HCT116 (cell line): ENCODE data around the gene ARSI. TPM values are rescaled to one million over a fixed set of nuclear protein-coding genes. Genes with fewer than 3 reads are reported as not detected.

Experiments
- ATAC-seq: fragments of 200-7000 bp; cut with Tn5 transposase; 2 replicates; pipeline ENCODE4 v1.9.1; 2020; ENCODE audit warnings: mild to moderate bottlenecking, moderate library complexity
- BruUV-seq: library from RNA; stranded (reverse); fragments of 400-500 nt; replicated peaks from 2 replicates; lab custom pipeline; 2021; lab: Mats Ljungman, UMichigan
- CTCF ChIA-PET: fragments of 300-600 bp; sonication (Branson Sonifier 250); formaldehyde crosslinking; loops from one replicate; lab custom pipeline; 2021; ENCODE audit warnings: antibody characterized with exemption; lab: Charles Lee
- POLR2A ChIA-PET: fragments of 300-600, 350-600 bp; sonication (Branson Sonifier 250); formaldehyde crosslinking; loops from one replicate; lab custom pipeline; 2021; ENCODE audit warnings: antibody characterized with exemption; lab: Charles Lee
- RAD21 ChIA-PET, 2 experiments: fragments of 300-600 bp; sonication (Branson Sonifier 250); formaldehyde crosslinking; loops; one replicate each; lab custom pipeline; 2023; ENCODE audit warnings: low total read pairs in 2 of 2; ENCODE audit not compliant: uncharacterized antibody in 2 of 2, unreplicated experiment in 2 of 2, low non-redundant PET in 1 of 2; lab: Charles Lee
- DNase-seq: peaks from one replicate; pipeline ENCODE4 v3.0.0-alpha.2; 2010; ENCODE audit warnings: low read depth, low spot score
- H2AFZ ChIP-seq: fragments of 200-600 bp; shearing (Covaris generic), sonication (generic); 2 replicates; pipeline ENCODE4 v1.6.1; 2017; ENCODE audit warnings: low read depth, mixed run types, mixed read lengths, antibody characterized with exemption, low read length; ENCODE audit not compliant: poor library complexity, severe bottlenecking
- H3K27ac ChIP-seq: 2 replicates; pipeline ENCODE4 v1.5.1; 2012; ENCODE audit warnings: low read depth, low read length
- H3K27me3 ChIP-seq: fragments of 200-600 bp; sonication (generic); 2 replicates; pipeline ENCODE4 v1.6.1; 2016; ENCODE audit warnings: mixed run types, low read length, mixed read lengths; ENCODE audit not compliant: insufficient read depth
- H3K36me3 ChIP-seq, 2 experiments: fragments of 200-500 bp in 1 of 2; fragments of 200-600 bp in 1 of 2; sonication (Bioruptor generic) in 1 of 2; sonication (generic) in 1 of 2; 2 replicates each; pipeline versions ENCODE4 v1.5.1 to v1.6.1; 2014 to 2016; ENCODE audit warnings: low read length in 2 of 2, inconsistent platforms in 1 of 2, mixed read lengths in 1 of 2, mixed run types in 1 of 2; ENCODE audit not compliant: insufficient read depth in 2 of 2, control insufficient read depth in 1 of 2
- H3K4me1 ChIP-seq, 2 experiments: fragments of 200-600 bp in 1 of 2; sonication (generic) in 1 of 2; 2 replicates each; pipeline versions ENCODE4 v1.5.1 to v1.6.1; 2012 to 2017; ENCODE audit warnings: low read length in 2 of 2, inconsistent platforms in 1 of 2, mild to moderate bottlenecking in 1 of 2, mixed read lengths in 1 of 2, mixed run types in 1 of 2, moderate library complexity in 1 of 2; ENCODE audit not compliant: insufficient read depth in 2 of 2, control insufficient read depth in 1 of 2
- H3K4me2 ChIP-seq: fragments of 200-600 bp; sonication (generic); 2 replicates; pipeline ENCODE4 v1.6.1; 2017; ENCODE audit warnings: mixed run types, low read length, mixed read lengths
- H3K4me3 ChIP-seq, 2 experiments: fragments of 200-600 bp in 1 of 2; sonication (generic) in 1 of 2; replicated peaks in 1 of 2; 2 replicates each; pipeline ENCODE4 v1.5.1; 2011 to 2016; ENCODE audit warnings: low read length in 2 of 2, control low read depth in 1 of 2, low read depth in 1 of 2, mild to moderate bottlenecking in 1 of 2, mixed read lengths in 1 of 2, mixed run types in 1 of 2
- H3K79me2 ChIP-seq: fragments of 200-600 bp; sonication (generic); 2 replicates; pipeline ENCODE4 v1.6.1; 2017; ENCODE audit warnings: mild to moderate bottlenecking, mixed run types, low read length, moderate library complexity, mixed read lengths; ENCODE audit not compliant: insufficient read depth
- H3K9ac ChIP-seq: fragments of 200-600 bp; sonication (generic); 2 replicates; pipeline ENCODE4 v1.6.1; 2016; ENCODE audit warnings: low read length, mixed read lengths
- H3K9me2 ChIP-seq: fragments of 200-600 bp; sonication (generic), shearing (Covaris generic); 2 replicates; pipeline ENCODE4 v1.6.1; 2017; ENCODE audit warnings: mixed run types, mild to moderate bottlenecking, moderate library complexity; ENCODE audit not compliant: insufficient read depth
- H3K9me3 ChIP-seq, 2 experiments: fragments of 200-500 bp in 1 of 2; fragments of 200-600 bp in 1 of 2; sonication (Bioruptor generic) in 1 of 2; sonication (generic) in 1 of 2; 2 replicates each; pipeline ENCODE4 v1.6.1; 2014 to 2017; ENCODE audit warnings: low read length in 2 of 2, mixed read lengths in 2 of 2, inconsistent platforms in 1 of 2, low read depth in 1 of 2, mild to moderate bottlenecking in 1 of 2, mixed run types in 1 of 2, moderate library complexity in 1 of 2; ENCODE audit not compliant: control insufficient read depth in 1 of 2, insufficient read depth in 1 of 2
- H4K20me1 ChIP-seq: fragments of 200-600 bp; sonication (generic), shearing (Covaris generic); 2 replicates; pipeline ENCODE4 v1.6.1; 2017; ENCODE audit warnings: mixed run types, mild to moderate bottlenecking, moderate library complexity; ENCODE audit not compliant: insufficient read depth
- CBX3 ChIP-seq: IDR thresholded peaks from 2 replicates; pipeline ENCODE4 v1.6.1; 2012; ENCODE audit warnings: low read depth
- CEBPB ChIP-seq: IDR thresholded peaks from 2 replicates; pipeline ENCODE4 v1.6.1; 2012; ENCODE audit warnings: low read depth
- ELF1 ChIP-seq: IDR thresholded peaks from 2 replicates; pipeline ENCODE4 v1.6.1; 2012; ENCODE audit warnings: low read depth, borderline replicate concordance
- EZH2phosphoT487 ChIP-seq: fragments of 200-600 bp; IDR thresholded peaks from 2 replicates; pipeline ENCODE4 v1.6.1; 2018; ENCODE audit warnings: antibody characterized with exemption, borderline replicate concordance
- FOSL1 ChIP-seq: IDR thresholded peaks from 2 replicates; pipeline ENCODE4 v1.6.1; 2012; ENCODE audit warnings: low read depth
- JUND ChIP-seq: IDR thresholded peaks from 2 replicates; pipeline ENCODE4 v1.6.1; 2012
- POLR2A ChIP-seq: IDR thresholded peaks from 2 replicates; pipeline ENCODE4 v1.7.0; 2011; ENCODE audit warnings: borderline replicate concordance; ENCODE audit not compliant: insufficient read depth, insufficient read length; ENCODE audit errors: extremely low read depth
- POLR2AphosphoS5 ChIP-seq: IDR thresholded peaks from 2 replicates; pipeline ENCODE4 v1.6.1; 2011; ENCODE audit warnings: mild to moderate bottlenecking, low read depth, low read length, moderate library complexity
- REST ChIP-seq: IDR thresholded peaks from 2 replicates; pipeline ENCODE4 v1.6.1; 2012; ENCODE audit warnings: low read depth
- SIN3A ChIP-seq: IDR thresholded peaks from 2 replicates; pipeline ENCODE4 v1.6.1; 2012; ENCODE audit warnings: low read depth
- SRF ChIP-seq: IDR thresholded peaks from 2 replicates; pipeline ENCODE4 v1.6.1; 2012; ENCODE audit warnings: low read depth
- TCF7L2 ChIP-seq: IDR thresholded peaks from 2 replicates; pipeline ENCODE4 v1.7.0; 2011; ENCODE audit warnings: borderline replicate concordance, inconsistent platforms; ENCODE audit not compliant: insufficient read depth, insufficient read length; ENCODE audit errors: extremely low read depth
- YY1 ChIP-seq: IDR thresholded peaks from 2 replicates; pipeline ENCODE4 v1.6.1; 2011; ENCODE audit warnings: low read length, low read depth, moderate library complexity, mild to moderate bottlenecking; ENCODE audit not compliant: insufficient replicate concordance; ENCODE audit errors: extremely low read depth
- ZNF274 ChIP-seq: fragments of 200-500 bp; sonication (Bioruptor generic); IDR thresholded peaks from 2 replicates; pipeline ENCODE4 v1.6.1; 2014; ENCODE audit warnings: mild to moderate bottlenecking, low read depth, low read length, inconsistent platforms
- intact Hi-C: fragments of 100-400 bp; cut with micrococcal nuclease; formaldehyde crosslinking; loops from 2 replicates; pipeline ENCODE4 v1.10.0; 2022
- total RNA-seq: library from RNA; stranded (reverse); gene quantifications from one replicate; pipeline ENCODE4 v1.2.1, GENCODE V29; 2021; ENCODE audit not compliant: unreplicated experiment
- TF ChIP-seq, protein P1 (sequence below): IDR thresholded peaks from 2 replicates; pipeline ENCODE4 v1.6.1; 2012
- TF ChIP-seq, protein P2 (sequence below): IDR thresholded peaks from 2 replicates; pipeline ENCODE4 v1.6.1; 2012
- TF ChIP-seq, protein P3 (sequence below): IDR thresholded peaks from 2 replicates; pipeline ENCODE4 v1.6.1; 2011; ENCODE audit warnings: mild to moderate bottlenecking, low read length, moderate library complexity; ENCODE audit not compliant: insufficient replicate concordance; ENCODE audit errors: extremely low read depth

The ARSI gene
- total RNA-seq, 1 experiment from 2014 or later, result 0.07 TPM

DNA sequence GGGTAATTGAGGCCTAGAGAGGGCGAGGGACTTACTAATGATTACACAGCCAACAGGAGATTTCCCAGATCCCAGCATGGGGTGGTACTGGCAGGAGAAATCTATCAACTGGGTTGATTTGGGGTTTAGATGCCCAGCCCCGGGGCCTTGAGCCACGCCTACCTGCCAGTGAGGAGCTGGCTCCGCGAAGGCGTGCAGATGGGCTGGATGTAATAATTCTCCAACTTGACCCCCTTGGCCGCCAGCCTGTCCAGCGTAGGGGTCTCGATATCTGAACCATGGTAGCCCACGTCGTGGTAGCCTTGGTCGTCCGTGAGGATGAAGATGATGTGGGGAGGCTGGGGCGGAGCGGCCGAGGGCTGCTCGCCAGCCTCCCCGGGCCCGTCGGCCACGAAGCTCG is 804 bp downstream of the ARSI start:
- H4K20me1 ChIP-seq, result no peaks in the 10 kb centered on the region
- ChIA-PET CTCF (no interaction called here), POLR2A (no interaction called here), RAD21 (no interaction called here)
- no peak overlapping the region for H3K4me3 ChIP-seq
- DNase-seq (no peak), ATAC-seq (no peak)
- H3K9me2 ChIP-seq, result no peaks in the 10 kb centered on the region
- H3K9me3 ChIP-seq, result no peaks in the 10 kb centered on the region
- BruUV-seq, result no TSS peak
- no peaks in the 10 kb centered on the region for H3K79me2 ChIP-seq
- H3K27me3 ChIP-seq, result no peaks in the 10 kb centered on the region
- no peak overlapping the region for H2AFZ ChIP-seq
- intact Hi-C loops, result no loop called here
- no peak overlapping the region for H3K4me2 ChIP-seq
- TF ChIP-seq CBX3, result no peak
- TF ChIP-seq FOSL1, result no peak
- no peak for TF ChIP-seq JUND
- TF ChIP-seq POLR2A, result no peak
- TF ChIP-seq, protein P1, sequence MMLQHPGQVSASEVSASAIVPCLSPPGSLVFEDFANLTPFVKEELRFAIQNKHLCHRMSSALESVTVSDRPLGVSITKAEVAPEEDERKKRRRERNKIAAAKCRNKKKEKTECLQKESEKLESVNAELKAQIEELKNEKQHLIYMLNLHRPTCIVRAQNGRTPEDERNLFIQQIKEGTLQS, result no peak
- TF ChIP-seq TCF7L2, result no peak
- TF ChIP-seq EZH2phosphoT487, result no peak
- no peak for TF ChIP-seq ELF1
- H3K4me1 ChIP-seq, result peaks cover 0 to 5% of the 10 kb centered on the region in 2 experiments; a peak in 1 of 4 replicates
- no peaks in the 10 kb centered on the region for H3K36me3 ChIP-seq
- H3K27ac ChIP-seq, result no peak overlapping the region
- no peak overlapping the region for H3K9ac ChIP-seq

DNA sequence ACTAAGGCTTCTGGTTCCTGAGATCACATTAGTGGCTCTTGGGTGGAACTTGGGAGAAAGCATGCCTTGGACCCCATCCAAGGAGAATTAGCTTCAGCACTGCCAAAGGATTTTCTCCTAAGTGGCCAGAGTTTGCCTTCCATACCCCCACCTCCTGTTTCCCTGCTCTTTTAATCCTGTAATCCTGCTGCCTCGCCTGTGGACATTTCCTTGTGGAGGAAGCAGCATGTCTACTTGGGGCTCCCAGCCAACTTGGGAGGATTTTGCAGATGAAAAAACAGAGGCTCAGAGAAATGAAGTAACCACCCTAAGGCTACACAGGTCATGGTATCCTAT is 1.6 kb downstream of the ARSI start:
- no peaks in the 10 kb centered on the region for H3K36me3 ChIP-seq
- DNase-seq (no peak), ATAC-seq (no peak)
- no peak overlapping the region for H3K27ac ChIP-seq
- no peaks in the 10 kb centered on the region for H3K27me3 ChIP-seq
- RAD21 ChIA-PET, result no interaction called here
- H2AFZ ChIP-seq, result no peak overlapping the region
- no peak overlapping the region for H3K4me2 ChIP-seq
- no TSS peak for BruUV-seq
- peaks cover 0 to 5% of the 10 kb centered on the region in 2 experiments; a peak in 1 of 4 replicates for H3K4me1 ChIP-seq
- no peaks in the 10 kb centered on the region for H3K9me3 ChIP-seq
- CTCF ChIA-PET, result no interaction called here
- no peak overlapping the region for H3K4me3 ChIP-seq
- POLR2A ChIA-PET, result no interaction called here
- H3K79me2 ChIP-seq, result no peaks in the 10 kb centered on the region
- H3K9ac ChIP-seq, result no peak overlapping the region
- H4K20me1 ChIP-seq, result no peaks in the 10 kb centered on the region
- no peaks in the 10 kb centered on the region for H3K9me2 ChIP-seq
- intact Hi-C loops, result no loop called here
- TF ChIP-seq, protein P2, sequence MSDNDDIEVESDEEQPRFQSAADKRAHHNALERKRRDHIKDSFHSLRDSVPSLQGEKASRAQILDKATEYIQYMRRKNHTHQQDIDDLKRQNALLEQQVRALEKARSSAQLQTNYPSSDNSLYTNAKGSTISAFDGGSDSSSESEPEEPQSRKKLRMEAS, result no peak
- TF ChIP-seq ZNF274, result no peak
- TF ChIP-seq, protein P1, result no peak
- TF ChIP-seq SIN3A, result no peak
- TF ChIP-seq, protein P3, sequence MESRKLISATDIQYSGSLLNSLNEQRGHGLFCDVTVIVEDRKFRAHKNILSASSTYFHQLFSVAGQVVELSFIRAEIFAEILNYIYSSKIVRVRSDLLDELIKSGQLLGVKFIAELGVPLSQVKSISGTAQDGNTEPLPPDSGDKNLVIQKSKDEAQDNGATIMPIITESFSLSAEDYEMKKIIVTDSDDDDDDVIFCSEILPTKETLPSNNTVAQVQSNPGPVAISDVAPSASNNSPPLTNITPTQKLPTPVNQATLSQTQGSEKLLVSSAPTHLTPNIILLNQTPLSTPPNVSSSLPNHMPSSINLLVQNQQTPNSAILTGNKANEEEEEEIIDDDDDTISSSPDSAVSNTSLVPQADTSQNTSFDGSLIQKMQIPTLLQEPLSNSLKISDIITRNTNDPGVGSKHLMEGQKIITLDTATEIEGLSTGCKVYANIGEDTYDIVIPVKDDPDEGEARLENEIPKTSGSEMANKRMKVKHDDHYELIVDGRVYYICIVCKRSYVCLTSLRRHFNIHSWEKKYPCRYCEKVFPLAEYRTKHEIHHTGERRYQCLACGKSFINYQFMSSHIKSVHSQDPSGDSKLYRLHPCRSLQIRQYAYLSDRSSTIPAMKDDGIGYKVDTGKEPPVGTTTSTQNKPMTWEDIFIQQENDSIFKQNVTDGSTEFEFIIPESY, result no peak
- no peak for TF ChIP-seq REST
- TF ChIP-seq YY1, result no peak
- no peak for TF ChIP-seq EZH2phosphoT487
- no peak for TF ChIP-seq POLR2AphosphoS5
- TF ChIP-seq CEBPB, result no peak
- no peak for TF ChIP-seq SRF
